Superior temporal gyrus (tissue), 1 donor: ENCODE results near the gene CMTM3.
"Not testable (repeated sequence)": the region's sequence is repeated elsewhere in the genome, so short reads cannot be mapped to it uniquely, and the experiment has no call there.

Source experiments
- DNase-seq: peaks from one replicate; pipeline ENCODE4 v3.0.0-alpha.2; 2016; ENCODE audit errors: extremely low spot score

Gene CMTM3

DNA sequence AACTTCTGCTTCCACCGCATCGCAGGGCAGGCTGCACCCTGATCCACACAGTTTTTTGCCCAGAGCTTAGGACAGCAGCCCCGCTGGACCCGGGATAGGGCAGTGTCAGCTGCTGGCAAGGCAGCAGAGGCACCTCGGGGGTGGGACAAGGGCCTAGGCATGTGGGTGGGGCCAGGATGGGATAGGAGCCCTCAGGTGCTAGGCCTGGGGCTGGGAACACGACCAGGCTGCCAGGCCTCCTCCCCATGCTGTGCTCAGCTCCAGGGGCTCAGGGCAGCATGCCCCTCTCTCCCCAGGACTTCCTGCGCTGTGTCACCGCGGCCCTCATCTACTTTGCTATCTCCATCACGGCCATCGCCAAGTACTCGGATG, 4.6 kb downstream of the CMTM3 start:
- DNase-seq, result no peak

- DNase-seq, result no peak
Measured at GRCh38 chr16:66610111-66610820, 5.8 kb downstream of the CMTM3 start.

DNA sequence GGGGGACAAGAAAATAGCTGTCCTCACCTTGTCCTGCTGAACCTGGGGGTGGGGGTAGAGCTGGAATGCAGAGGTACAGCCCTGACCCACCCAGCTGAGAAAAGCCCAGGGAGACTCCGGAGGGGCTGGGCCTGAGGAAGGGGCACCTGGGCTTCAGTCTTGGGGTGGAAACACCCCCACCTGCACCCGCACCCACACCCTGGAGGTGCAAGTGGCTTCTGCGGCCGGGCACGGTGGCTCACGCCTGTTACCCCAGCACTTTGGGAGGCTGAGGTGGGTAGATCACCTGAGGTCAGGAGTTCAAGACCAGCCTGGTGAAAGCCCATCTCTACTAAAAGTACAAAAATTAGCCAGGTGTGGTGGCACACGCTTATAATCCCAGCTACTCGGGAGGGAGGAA, 7.4 kb downstream of the CMTM3 start:
- not testable (repeated sequence) for DNase-seq

GRCh38 chr16:66612422-66612821, 7.9 kb downstream of the CMTM3 start:
- peak; percentile 21 for DNase-seq

GRCh38 chr16:66614161-66614802, 9.8 kb downstream of the CMTM3 start:
- no peak for DNase-seq

GRCh38 chr16:66616169-66616568, 11.7 kb downstream of the CMTM3 start:
- no peak for DNase-seq

DNA sequence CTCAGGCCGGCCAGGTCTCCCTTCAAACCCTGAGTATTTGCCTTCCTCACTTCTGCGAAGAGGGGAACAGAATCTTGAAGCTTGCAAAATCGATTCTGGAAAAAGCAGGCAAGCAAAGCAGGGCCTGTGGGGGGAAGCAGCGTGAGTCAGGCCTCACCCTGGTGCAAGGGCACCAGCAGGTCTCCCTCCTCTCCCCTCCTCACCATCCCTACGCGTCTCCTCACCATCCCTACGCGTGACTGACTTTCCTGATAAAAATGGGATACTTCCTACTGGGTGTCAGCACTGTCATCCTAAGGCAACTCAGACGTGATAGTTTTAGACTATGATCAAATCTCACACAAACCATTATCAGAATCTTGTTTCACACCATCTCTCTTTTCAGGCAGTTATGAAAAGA, 12.1 kb downstream of the CMTM3 start:
- no peak for DNase-seq

DNA sequence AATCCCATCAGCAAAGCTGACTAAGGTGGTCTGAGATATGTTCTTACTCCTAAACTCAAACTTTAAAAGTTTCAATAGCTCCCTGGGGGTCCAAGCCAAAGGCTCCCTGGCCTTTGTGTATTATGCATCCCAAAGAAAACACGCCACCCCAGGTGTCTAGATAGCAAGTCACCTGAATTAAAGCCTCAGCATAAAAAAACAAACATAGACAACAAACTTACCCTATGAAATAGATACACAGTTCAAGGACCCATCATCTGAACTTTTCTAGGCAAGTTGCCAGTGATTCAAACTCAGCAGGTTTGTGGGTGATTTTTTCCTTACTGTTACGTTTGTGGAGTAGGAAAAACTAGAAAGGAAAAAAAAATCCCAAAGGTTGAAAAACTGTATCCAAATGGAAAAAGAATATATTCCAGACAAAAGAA, 12.5 kb downstream of the CMTM3 start:
- DNase-seq, result no peak

- DNase-seq, result no peak
Measured at GRCh38 chr16:66617728-66618127, 13.2 kb downstream of the CMTM3 start.

GRCh38 chr16:66618588-66619375, 14.3 kb downstream of the CMTM3 start:
- DNase-seq, result no peak

DNA sequence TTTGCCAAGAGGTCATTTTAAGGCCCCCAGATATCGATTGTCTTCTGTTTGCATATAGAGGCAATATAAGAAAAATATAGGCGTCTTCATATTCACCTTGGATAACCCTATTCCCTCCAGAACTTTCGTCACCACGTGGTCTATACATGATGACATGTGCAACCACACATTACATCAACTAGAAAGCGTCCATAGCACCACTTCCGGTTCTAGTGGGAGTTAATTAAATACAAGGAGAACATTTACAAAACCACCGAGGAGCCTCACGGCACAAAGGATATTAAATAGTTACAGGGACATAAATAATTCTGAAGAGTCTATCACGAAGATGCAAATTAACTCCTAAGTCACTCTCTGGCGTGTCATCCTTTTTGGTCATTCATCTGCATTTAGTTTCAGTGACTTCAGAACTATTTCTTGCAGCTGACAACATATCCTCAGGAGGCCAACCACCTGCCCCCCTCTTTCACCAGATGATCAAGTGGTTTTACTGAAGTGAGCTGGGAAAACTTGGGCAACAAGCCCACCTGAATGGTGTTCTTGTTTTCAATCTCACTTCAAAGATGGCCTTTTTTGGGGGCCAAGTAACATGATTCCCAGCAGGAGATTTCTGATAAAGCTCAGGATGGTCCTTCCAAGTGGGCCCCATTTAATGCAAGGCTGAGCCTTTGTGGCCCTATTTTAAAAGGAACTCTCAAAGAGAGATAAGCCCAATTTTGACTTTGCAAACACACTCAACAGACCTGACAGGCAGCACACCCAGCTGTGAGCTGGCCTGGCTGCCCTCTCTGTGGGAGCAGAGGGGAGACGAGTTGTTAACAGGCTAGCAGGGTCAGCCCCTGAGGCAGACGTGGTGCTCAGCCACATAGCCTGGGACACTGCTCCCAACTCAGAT, 15.3 kb downstream of the CMTM3 start:
- DNase-seq, result no peak

- DNase-seq, result no peak
Measured at GRCh38 chr16:66620429-66620795, 15.9 kb downstream of the CMTM3 start.

DNA sequence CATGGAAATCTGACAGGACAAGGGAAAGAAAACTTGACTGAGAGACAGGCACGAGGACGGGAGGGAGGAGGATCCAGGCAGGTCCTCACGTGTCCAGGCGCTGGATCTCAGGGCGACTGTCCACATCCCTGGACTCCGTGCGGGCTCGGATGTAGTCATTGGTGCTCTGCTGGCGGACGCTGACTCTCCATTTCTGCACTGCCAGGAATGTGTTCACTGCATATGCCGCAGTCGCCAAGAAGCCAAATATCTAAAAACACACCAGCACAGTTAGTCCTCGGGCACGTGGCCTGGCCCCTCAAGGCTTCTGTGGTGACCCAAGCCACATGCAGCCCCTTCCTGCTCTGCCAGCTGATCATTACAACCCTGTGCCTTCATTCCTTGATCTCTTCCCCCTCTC, 17.5 kb downstream of the CMTM3 start:
- DNase-seq, result no peak

- DNase-seq, result no peak
Measured at GRCh38 chr16:66622863-66623262, 18.4 kb downstream of the CMTM3 start.

DNA sequence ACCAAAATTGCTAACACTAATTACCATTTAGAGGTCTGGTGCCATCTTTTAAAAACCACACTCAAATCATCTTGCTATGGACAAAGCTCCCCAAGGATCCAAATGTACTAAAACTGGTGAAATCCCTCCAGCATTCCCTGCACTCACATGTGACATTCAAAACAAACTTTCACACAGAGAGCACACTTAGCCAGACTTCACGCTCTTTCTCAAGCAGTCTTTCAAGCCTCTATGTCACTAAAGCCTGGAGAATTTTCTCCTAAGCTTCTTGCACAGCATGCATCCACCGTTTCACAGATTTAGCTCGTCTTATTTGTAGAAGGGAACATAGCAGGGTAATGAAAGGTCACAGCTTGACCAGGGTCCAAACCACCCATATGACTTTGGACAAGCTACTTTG, 19.3 kb downstream of the CMTM3 start:
- DNase-seq, result no peak

DNA sequence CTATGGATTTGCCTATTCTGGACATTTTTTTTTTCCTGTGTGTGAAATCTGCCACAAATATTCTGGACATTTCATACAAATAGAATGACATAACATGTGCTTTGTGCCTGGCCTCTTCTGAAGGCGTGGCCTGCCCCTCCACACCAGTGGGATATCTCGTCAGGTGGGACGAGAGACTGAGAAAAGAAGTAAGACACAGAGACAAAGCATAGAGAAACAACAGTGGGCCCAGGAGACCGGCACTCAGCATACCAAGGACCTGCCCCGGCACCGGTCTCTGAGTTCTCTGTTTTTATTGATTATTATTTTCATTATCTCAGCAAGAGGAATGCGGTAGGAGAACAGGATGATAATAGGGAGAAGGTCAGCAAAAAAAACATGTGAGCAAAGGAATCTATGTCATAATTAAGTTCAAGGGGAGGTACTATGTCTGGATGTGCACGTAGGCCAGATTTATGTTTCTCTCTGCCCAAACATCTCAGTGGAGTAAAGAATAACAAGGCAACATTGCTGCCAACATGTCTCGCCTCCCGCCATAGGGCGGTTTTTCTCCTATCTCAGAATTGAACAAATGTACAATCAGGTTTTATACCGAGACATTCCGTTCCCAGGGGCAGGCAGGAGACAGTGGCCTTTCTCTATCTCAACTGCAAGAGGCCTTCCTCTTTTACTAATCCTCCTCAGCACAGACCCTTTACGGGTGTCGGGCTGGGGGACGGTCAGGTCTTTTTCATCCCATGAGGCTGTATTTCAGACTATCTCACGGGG, 23.3 kb downstream of the CMTM3 start:
- not testable (repeated sequence) for DNase-seq

GRCh38 chr16:66629856-66630255, 25.4 kb downstream of the CMTM3 start:
- DNase-seq, result no peak

DNA sequence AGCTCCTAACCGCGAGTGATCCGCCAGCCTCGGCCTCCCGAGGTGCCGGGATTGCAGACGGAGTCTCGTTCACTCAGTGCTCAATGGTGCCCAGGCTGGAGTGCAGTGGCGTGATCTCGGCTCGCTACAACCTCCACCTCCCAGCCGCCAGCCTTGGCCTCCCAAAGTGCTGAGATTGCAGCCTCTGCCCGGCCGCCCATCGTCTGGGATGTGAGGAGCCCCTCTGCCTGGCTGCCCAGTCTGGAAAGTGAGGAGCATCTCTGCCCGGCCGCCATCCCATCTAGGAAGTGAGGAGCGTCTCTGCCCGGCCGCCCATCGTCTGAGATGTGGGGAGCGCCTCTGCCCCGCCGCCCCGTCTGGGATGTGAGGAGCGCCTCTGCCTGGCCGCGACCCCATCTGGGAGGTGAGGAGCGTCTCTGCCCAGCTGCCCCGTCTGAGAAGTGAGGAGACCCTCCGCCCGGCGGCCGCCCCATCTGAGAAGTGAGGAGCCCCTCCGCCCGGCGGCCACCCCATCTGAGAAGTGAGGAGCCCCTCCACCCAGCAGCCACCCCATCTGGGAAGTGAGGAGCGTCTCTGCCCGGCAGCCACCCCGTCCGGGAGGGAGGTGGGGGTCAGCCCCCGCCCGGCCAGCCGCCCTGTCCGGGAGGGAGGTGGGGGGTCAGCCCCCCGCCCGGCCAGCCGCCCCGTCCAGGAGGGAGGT, 26.2 kb downstream of the CMTM3 start:
- DNase-seq, result not testable (repeated sequence)

DNA sequence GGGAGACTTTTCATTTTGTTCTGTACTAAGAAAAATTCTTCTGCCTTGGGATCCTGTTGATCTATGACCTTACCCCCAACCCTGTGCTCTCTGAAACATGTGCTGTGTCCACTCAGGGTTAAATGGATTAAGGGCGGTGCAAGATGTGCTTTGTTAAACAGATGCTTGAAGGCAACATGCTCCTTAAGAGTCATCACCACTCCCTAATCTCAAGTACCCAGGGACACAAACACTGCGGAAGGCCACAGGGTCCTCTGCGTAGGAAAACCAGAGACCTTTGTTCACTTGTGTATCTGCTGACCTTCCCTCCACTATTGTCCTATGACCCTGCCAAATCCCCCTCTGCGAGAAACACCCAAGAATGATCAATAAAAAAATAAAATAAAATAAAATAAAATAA, 27.1 kb downstream of the CMTM3 start:
- not testable (repeated sequence) for DNase-seq

DNA sequence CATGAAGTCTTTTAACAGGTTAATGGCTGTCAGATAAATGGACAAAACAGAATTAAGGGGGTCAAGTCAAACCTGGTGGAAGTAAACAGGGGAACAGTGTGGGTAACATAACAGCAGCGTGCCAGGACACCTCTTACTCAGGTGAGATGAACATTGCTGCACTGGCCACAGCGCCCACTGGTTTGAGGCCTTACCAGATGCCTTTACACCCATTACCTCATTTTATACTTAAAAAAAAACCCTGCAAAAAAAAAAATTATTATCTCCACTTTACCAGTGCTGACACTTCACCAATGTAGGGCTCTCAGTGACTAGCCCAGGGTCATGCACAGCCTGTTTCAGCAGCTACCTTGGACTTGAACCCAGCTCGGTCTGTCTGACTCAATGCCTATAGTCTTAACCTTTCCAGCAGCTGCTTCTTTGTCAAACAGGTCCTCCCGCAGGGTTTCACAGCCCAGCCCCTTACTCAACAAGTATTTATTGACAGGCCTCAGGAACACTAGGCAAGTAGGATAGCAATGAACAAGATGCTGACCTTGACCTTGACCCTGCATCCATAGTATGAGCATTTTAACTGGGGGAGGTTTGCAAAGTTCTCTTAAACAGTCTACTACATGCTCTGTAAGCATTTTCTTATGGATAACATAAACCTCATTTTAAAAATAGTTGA, 30.2 kb downstream of the CMTM3 start:
- DNase-seq, result no peak
